HG02798 (cell line): ENCODE measurements around the gene NRARP.
"Not testable (repeated sequence)": the region's sequence is repeated elsewhere in the genome, so short reads cannot be mapped to it uniquely, and the experiment has no call there.

ENCODE experiments used
- ATAC-seq: cut with Tn5 transposase; IDR thresholded peaks from one replicate; pipeline ENCODE4 v1.9.1; 2021; ENCODE audit warnings: mild to moderate bottlenecking; ENCODE audit not compliant: unreplicated experiment, poor library complexity

The NRARP gene, protein sequence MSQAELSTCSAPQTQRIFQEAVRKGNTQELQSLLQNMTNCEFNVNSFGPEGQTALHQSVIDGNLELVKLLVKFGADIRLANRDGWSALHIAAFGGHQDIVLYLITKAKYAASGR

GRCh38 chr9:137302118-137302448, at the start of gene NRARP:
NRARP (minus strand) TSS chr9:137302271; CDS start chr9:137301928, 343 bp downstream.
- ATAC-seq = peak; percentile 78

DNA sequence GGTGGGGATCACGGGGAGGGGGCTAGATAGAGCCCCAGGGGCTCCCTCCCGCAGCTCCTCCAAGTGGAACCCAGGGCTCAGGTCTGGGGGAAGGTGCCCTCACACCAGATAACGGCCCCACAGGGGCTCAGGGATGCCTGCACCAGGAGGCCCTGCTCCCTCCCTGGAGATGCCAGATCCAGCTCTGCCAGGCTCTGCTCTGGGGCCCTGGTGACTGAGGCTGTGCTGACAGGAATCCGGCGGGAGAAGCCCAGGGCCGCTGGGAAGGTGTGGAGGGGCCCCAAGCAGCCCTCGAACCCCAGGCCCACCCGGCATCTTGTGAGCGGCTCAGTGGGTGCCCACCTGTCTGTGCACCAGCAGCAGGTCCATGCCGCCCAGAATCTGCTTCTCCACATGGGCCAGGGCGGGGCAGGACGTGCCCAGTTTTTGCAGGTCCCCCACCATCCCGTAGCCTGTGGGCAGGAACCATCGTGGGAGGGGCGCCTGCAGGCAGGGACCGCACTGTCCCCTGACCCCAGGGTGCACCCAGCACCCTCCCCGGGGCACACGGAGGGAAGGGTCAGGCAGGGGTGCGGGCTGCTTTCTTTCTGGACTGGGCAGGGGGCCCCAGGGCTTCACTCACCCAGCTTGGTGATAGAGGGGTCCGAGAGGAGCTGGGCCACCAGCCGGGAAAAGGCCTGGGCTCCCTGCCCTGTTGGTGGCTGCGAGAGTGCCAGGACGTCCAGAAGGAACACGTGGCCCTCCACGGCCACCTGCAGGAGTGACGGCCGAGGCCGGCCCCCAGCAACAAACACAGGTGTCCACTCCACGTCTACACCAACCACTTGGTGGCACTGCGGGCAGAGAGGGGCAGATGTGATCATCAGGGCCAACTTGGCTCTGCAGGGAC, 48.9 kb upstream of the NRARP start:
- no peak for ATAC-seq

GRCh38 chr9:137349471-137350033, 47.5 kb upstream of the NRARP start:
- no peak for ATAC-seq

GRCh38 chr9:137348769-137349470, 46.8 kb upstream of the NRARP start:
- no peak for ATAC-seq

- no peak for ATAC-seq
These were observed 45.9 kb upstream of the NRARP start for GRCh38 chr9:137347928-137348327.

DNA sequence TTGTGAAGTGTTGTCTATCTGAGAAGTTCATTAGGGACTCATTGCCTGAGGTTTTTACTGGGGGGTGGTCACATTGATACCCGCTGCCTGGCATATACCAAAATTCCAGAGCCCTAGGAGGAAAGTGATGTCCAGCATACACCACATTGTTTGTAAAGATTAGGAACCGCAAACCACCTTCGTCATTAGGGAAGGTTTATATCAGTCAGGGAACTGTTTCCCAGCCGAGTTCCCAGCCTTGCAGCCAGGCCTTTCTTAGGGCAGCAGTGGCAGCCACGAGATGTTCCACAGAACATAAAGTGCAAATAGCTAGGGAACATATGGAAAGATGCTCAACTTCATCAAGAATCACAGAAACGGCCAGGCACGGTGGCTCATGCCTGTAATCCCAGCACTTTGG, 40.4 kb upstream of the NRARP start:
- no peak for ATAC-seq

DNA sequence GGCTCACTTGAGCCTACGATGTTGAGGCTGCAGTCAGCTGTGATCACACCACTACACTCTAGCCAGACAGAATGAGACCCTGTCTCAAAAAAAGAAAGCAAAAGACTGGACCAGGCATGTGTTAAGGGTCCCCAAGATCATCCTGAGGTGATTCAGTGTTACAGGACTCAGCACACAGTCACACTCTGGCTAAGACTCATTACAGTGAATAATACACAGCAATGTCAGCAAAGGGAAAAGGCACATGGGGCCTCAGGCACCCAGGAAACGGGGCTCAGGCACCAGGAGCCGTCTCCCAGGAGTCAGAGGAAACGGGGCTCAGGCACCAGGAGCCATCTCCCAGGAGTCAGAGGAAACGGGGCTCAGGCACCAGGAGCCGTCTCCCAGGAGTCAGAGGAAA, 39.2 kb upstream of the NRARP start:
- ATAC-seq = no peak

GRCh38 chr9:137339908-137340462, 37.9 kb upstream of the NRARP start:
- ATAC-seq = not testable (repeated sequence)

GRCh38 chr9:137339045-137339907, 37.2 kb upstream of the NRARP start:
- ATAC-seq = no peak

DNA sequence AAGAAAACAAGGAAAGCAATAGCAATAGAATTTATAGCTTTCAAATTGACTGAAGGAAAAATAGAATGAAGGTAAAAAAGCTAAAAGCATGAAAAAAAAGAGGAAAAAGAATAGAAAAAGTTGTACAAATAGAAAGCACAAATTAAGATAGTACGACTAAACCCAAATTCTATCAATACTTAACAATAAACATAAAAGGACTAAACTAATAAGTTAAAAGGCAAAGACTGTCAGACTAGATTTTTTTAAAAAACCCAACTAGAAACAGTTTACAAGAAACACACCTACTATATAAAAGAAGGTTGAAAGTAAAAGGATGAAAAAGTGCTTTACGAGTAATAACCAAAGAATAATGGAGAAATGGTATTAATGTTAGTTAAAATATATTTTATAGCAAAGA, 34.7 kb upstream of the NRARP start:
- ATAC-seq = no peak

DNA sequence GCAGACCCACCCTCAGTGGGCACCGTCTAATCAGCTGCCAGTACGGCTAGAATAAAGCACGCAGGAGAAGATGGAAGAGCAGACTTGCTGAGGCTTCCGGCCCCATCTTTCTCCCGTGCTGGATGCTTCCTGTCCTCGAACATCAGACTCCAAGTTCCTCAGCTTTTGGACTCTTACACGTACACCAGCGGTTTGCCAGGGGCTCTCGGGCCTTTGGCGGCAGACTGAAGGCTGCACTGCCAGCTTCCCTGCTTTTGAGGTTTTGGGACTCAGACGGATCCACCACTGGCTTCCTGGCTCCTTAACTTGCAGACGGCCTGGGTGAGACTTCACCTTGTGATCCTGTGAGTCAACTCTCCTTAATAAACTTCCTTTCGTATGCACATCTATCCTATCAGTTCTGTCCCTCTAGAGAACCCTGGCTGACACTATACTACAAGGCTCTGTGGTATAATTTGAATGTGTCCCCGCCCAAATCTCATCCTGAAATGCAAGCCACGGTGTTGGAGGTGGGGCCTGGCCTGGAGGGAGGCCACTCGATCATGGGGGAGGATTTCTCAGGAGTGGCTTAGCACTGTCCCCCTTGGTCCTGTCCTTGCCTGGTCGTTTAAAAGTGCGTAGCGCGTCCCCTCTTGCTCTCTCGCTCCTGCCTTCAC, 31.1 kb upstream of the NRARP start:
- no peak for ATAC-seq

DNA sequence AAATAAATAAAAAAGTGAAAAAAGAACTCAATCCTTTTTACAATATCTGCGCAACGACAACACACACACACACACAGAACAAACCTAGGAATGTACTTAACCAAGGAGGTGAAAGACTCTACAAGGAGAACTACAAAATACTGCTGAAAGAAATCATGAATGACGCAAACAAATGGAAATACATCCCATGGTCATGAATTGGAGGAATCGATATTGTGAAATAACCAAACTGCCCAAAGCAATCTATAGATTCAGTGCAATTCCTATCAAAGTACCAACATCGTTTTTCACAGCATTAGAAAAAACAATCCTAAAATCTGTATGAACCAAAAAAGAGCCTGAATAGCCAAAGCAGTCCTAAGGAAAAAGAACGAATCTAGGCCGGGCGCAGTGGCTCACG, 29.9 kb upstream of the NRARP start:
- no peak for ATAC-seq

GRCh38 chr9:137330689-137331088, 28.6 kb upstream of the NRARP start:
- ATAC-seq = no peak

DNA sequence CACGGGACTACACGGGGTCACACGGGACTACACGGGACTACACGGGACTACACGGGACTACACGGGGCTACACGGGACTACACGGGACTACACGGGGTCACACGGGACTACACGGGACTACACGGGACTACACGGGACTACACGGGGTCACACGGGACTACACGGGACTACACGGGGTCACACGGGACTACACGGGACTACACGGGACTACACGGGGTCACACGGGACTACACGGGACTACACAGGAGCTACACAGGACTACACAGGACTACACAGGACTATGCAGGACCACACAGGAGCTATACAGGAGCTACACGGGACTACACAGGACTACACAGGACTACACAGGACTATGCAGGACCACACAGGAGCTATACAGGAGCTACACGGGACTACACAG, 27.5 kb upstream of the NRARP start:
- not testable (repeated sequence) for ATAC-seq

DNA sequence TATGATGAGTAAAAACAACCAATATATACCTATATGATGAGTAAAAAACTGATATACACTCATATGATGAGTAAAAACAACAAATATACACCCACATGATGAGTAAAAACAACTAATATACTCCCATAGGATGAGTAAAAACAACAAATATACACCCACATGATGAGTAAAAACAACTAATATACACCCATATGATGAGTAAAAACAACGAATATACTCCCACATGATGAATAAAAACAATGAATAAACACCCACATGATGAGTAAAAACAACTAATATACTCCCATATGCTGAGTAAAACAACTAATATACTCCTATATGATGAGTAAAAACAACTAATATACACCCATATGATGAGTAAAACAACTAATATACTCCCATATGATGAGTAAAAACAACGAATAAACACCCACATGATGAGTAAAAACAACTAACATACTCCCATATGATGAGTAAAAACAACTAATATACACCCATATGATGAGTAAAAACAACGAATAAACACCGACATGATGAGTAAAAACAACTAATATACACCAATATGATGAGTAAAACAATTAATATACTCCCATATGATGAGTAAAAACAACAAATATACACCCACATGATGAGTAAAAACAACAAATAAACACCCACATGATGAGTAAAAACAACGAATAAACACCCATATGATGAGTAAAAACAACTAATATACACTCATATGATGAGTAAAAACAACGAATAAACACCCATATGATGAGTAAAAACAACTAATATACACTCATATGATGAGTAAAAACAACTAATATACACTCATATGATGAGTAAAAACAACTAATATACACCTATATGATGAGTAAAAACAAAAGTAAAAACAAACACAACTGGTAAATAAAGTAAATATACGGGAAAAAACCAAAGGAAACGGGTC, 25.8 kb upstream of the NRARP start:
- not testable (repeated sequence) for ATAC-seq

GRCh38 chr9:137326445-137327065, 24.5 kb upstream of the NRARP start:
- ATAC-seq = no peak

GRCh38 chr9:137325799-137326198, 23.7 kb upstream of the NRARP start:
- no peak for ATAC-seq

GRCh38 chr9:137325124-137325523, 23.1 kb upstream of the NRARP start:
- no peak for ATAC-seq
